Astrocyte of the spinal cord (primary cell): ENCODE data around the gene ERICH6B.

ENCODE experiments used
- DNase-seq: peaks from one replicate; pipeline ENCODE4 v3.0.0; 2011; ENCODE audit warnings: low read depth, low spot score
- H3K4me3 ChIP-seq: 2 replicates; pipeline ENCODE4 v1.5.1; 2011; ENCODE audit warnings: low read depth, mild to moderate bottlenecking, low read length, moderate library complexity
- CTCF ChIP-seq: IDR thresholded peaks from 2 replicates; pipeline ENCODE4 v1.5.1; 2012; ENCODE audit warnings: low read depth, mild to moderate bottlenecking, low read length, inconsistent platforms
- in situ Hi-C: cut with HindIII; loops from 2 replicates; pipeline ENCODE4 v1.10.0; 2017; ENCODE audit warnings: low sequenced_read_pairs

Gene ERICH6B

GRCh38 chr13:45607931-45608330, 7.6 kb downstream of the ERICH6B start:
- in situ Hi-C loops, result no loop called here
- no peak for DNase-seq
- no peak overlapping the region for H3K4me3 ChIP-seq
- no peak for TF ChIP-seq CTCF

DNA sequence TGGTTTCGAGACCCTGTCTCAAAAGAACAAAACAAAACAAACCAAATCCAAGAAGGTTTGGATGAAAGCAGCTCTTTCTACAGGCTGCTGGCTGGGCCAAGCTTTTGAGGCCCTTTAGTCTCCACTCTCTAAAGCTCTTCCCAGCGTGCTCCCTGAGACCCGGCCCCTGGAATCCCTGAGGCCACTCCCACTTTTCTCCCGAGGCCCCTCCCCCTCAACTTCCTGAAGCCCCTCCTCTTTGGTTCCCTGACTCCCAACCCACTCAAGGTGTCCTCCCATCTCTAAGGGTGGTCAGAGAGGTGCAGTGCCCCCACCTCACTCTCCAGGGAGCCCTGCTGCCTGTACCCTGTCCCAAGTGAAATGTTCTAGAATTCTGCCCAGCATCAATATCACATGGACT, 10.6 kb downstream of the ERICH6B start:
- no peak overlapping the region for H3K4me3 ChIP-seq
- no peak for TF ChIP-seq CTCF
- no peak for DNase-seq
- in situ Hi-C loops, result no loop called here

DNA sequence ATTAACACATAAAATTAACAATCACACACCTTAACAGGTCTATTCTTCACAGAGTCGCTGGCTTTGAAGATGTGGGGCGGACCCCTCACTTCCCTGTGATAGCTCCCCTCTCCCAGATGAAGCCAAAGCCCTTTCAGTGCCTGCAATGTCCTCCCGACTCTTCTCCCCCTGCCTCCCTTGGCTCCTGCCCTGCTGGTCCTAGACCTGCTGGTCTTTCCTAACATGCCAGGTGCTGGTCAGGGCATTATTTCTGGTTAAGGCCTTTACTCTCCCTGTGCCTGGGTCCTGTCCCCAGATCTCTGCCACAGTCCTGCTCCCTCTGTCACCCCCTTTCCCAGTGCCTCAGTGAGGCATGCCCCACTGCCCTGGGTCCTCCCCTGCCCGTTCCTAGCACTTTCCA, 12.2 kb downstream of the ERICH6B start:
- DNase-seq, result no peak
- TF ChIP-seq CTCF, result no peak
- no peak overlapping the region for H3K4me3 ChIP-seq
- in situ Hi-C loops, result no loop called here

DNA sequence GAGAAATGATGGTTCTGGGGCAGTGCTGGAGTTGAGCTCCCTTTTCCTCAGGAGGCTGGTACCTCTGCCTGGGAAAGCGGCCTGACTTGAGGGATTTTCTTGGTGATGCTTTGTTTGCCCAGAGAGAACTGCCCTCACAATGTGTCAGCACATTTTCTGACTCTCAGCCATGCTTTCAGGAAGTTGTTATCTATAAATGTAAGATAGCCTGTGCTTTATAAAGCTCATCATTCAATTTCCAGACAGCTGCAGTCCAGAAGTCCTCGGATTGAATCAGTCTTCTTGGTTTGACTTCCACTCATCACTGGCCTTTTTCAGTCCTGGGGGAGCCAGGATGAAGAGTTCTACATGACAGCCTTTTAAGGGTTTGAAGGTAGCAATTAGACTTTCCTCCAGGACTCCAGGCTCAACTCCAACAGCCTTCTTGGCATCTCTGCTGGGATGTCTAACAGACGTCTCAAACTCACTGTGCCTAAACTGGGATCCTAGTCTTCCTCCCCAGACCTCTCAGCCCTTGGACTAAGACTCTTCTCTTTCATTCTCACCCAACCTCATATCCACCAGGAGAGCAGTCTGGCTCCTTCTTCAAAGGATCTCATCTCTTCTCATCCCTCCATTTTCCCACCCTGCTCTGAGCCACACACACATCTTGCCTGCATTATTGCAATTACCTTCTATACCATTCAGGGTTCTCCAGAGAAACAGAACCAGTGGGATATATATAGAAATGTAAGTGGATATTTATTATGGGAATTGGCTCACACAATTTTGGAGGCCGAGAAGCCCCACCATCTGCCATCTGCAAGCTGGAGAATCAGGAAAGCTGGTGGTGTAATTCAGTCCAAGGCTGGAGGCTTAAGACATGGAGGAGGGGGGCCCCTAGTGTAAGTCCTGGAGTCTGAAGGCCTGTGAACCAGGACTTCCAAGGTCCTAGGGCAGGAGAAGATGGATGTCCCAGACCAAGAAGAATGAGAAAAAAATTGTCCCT, 13.1 kb downstream of the ERICH6B start:
- DNase-seq, result no peak
- H3K4me3 ChIP-seq, result no peak overlapping the region
- in situ Hi-C loops, result no loop called here
- no peak for TF ChIP-seq CTCF

- in situ Hi-C loops, result no loop called here
- TF ChIP-seq CTCF, result no peak
- no peak overlapping the region for H3K4me3 ChIP-seq
- no peak for DNase-seq
Measured at GRCh38 chr13:45601680-45602079, 13.9 kb downstream of the ERICH6B start.

DNA sequence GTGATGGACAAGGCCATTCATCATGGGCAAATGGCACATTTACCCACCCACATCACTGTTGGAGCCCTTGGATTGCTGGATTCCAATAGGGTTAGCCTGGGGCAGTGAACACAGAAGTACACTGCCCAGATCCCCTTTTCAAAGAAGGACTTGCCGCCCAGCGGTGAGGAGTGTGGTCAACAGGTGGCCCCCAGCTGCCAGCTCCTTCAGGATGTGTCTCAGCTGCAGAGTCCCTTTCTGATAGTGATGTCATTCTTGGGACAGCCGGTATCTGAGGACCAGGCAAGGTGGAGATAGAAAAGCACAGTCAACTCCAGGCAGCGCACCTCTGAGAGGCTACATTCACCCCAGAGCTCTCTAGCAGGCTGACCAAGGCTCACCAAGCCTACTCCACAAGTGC, 16.9 kb downstream of the ERICH6B start:
- in situ Hi-C loops, result no loop called here
- no peak for TF ChIP-seq CTCF
- DNase-seq, result no peak
- no peak overlapping the region for H3K4me3 ChIP-seq
